Measurements from ENCODE around the gene NLRC5.

NLRC5 gene

GRCh38 chr16:57030346-57030902, 41.1 kb downstream of the NLRC5 start:
- DNase-seq (ENCODE audit: low read depth), result no peak
- TF ChIP-seq, protein P1, sequence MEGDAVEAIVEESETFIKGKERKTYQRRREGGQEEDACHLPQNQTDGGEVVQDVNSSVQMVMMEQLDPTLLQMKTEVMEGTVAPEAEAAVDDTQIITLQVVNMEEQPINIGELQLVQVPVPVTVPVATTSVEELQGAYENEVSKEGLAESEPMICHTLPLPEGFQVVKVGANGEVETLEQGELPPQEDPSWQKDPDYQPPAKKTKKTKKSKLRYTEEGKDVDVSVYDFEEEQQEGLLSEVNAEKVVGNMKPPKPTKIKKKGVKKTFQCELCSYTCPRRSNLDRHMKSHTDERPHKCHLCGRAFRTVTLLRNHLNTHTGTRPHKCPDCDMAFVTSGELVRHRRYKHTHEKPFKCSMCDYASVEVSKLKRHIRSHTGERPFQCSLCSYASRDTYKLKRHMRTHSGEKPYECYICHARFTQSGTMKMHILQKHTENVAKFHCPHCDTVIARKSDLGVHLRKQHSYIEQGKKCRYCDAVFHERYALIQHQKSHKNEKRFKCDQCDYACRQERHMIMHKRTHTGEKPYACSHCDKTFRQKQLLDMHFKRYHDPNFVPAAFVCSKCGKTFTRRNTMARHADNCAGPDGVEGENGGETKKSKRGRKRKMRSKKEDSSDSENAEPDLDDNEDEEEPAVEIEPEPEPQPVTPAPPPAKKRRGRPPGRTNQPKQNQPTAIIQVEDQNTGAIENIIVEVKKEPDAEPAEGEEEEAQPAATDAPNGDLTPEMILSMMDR (conservative IDR thresholded peaks at IDR 0.05; ENCODE audit: low read depth, low read length), result no peak
- H3K4me3 ChIP-seq (ENCODE audit: low read depth, low read length), result no peak overlapping the region

GRCh38 chr16:57031156-57031555, 41.8 kb downstream of the NLRC5 start:
- no peak for DNase-seq (ENCODE audit: low read depth)
- no peak overlapping the region for H3K4me3 ChIP-seq (ENCODE audit: low read depth, low read length)
- TF ChIP-seq, protein P1 (conservative IDR thresholded peaks at IDR 0.05; ENCODE audit: low read depth, low read length), result no peak

GRCh38 chr16:57032346-57032745, 43.0 kb downstream of the NLRC5 start:
- no peak overlapping the region for H3K4me3 ChIP-seq (ENCODE audit: low read depth, low read length)
- TF ChIP-seq, protein P1 (conservative IDR thresholded peaks at IDR 0.05; ENCODE audit: low read depth, low read length), result no peak
- no peak for DNase-seq (ENCODE audit: low read depth)

DNA sequence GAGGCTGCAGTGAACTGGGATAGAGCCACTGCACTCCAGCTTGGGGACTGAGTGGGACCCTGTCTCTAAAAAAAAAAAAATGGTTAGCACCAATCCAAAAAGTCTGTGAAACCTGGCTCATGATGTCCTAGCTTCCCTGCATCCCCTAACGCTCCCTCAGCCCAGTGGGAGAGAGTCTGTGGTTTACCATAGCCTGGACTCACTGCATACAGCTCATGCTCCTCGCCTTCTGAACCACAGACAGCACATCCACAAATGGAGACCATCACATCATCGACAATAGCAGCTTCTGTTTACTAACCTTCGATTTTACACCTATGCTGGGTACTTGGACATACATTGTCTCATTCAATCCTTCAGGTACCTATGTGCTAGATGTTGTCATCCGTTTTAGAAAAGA, 43.6 kb downstream of the NLRC5 start:
- H3K4me3 ChIP-seq (ENCODE audit: low read depth, low read length), result no peak overlapping the region
- no peak for DNase-seq (ENCODE audit: low read depth)
- TF ChIP-seq, protein P1 (conservative IDR thresholded peaks at IDR 0.05; ENCODE audit: low read depth, low read length), result no peak

GRCh38 chr16:57036315-57036714, 47.0 kb downstream of the NLRC5 start:
- TF ChIP-seq, protein P1 (conservative IDR thresholded peaks at IDR 0.05; ENCODE audit: low read depth, low read length), result no peak
- H3K4me3 ChIP-seq (ENCODE audit: low read depth, low read length), result no peak overlapping the region
- no peak for DNase-seq (ENCODE audit: low read depth)

- TF ChIP-seq, protein P1 (conservative IDR thresholded peaks at IDR 0.05; ENCODE audit: low read depth, low read length), result no peak
- no peak for DNase-seq (ENCODE audit: low read depth)
- no peak overlapping the region for H3K4me3 ChIP-seq (ENCODE audit: low read depth, low read length)
These were observed 47.6 kb downstream of the NLRC5 start for GRCh38 chr16:57036945-57037344.

DNA sequence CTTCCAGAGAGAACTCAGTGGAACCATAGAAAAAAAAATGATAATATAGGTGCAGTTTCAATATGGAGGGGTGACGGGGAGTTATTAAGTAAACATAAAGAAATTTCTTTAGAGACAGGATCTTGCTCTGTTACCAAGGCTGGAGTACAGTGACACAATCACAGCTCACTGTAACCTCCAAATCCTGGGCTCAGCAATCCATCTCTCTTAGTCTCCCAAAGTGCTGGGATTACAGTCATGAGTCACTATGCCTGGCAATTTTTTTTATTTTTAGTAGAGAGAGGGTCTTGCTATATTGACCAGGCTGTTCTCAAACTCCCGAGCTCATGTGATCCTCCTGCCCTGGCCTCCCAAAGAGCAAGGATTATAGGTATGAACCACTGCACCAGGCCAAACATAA, 48.8 kb downstream of the NLRC5 start:
- H3K4me3 ChIP-seq (ENCODE audit: low read depth, low read length), result no peak overlapping the region
- TF ChIP-seq, protein P1 (conservative IDR thresholded peaks at IDR 0.05; ENCODE audit: low read depth, low read length), result no peak
- DNase-seq (ENCODE audit: low read depth), result peak; percentile 39

Measured in choroid plexus epithelial cell (primary cell).